Central memory CD8-positive, alpha-beta T cell (primary cell): ENCODE measurements around the gene GREB1L.

Experiments used
- ATAC-seq: fragments of 150-1000 bp; cut with Tn5 transposase; replicated peaks from 2 replicates; pipeline ENCODE4 v1.10.0; 2022; ENCODE audit warnings: mild to moderate bottlenecking, moderate FRiP score, moderate number of reproducible peaks; ENCODE audit not compliant: poor library complexity, severe bottlenecking; ENCODE audit errors: extremely low read depth
- DNase-seq, 2 donors: peaks; one replicate each; pipeline ENCODE4 v3.0.0; 2021; ENCODE audit warnings: low spot score in 2 of 2
- H3K27ac Mint-ChIP-seq: one replicate; pipeline ENCODE4 v1.8.0; 2022; ENCODE audit warnings: low read depth, mild to moderate bottlenecking, moderate library complexity, mixed read lengths
- H3K27me3 Mint-ChIP-seq: one replicate; pipeline ENCODE4 v1.8.0; 2022; ENCODE audit warnings: mixed read lengths
- H3K36me3 Mint-ChIP-seq: one replicate; pipeline ENCODE4 v1.8.0; 2022; ENCODE audit warnings: mild to moderate bottlenecking, moderate library complexity, mixed read lengths; ENCODE audit not compliant: insufficient read depth
- H3K4me1 Mint-ChIP-seq: one replicate; pipeline ENCODE4 v1.8.0; 2022; ENCODE audit warnings: mixed read lengths
- H3K4me3 Mint-ChIP-seq: one replicate; pipeline ENCODE4 v1.8.0; 2022; ENCODE audit warnings: mild to moderate bottlenecking, moderate library complexity, mixed read lengths
- H3K9me3 Mint-ChIP-seq: one replicate; pipeline ENCODE4 v1.8.0; 2022; ENCODE audit warnings: mixed read lengths

GREB1L gene

DNA sequence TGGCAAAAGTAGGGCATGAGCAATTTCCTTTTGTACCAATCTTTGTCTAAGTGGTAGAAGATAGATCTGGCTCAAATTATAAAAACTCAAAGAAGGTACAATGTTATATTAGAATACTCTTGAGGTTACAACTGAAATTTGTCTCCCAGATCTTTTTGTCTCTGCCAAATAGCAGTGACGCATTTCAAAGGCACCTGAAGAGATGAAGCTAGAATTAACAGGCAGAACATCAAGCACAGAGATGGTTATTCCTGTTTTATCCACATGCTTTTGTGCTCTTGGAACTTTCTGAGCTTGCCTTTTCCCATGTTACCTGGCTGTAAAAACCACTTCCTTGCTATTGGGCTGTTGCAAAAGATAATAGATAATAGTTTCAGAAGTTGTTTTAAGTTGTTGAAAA, 74.3 kb downstream of the GREB1L start:
- no peak for ATAC-seq
- no peaks in the 10 kb centered on the region for H3K4me1 Mint-ChIP-seq
- no peak for DNase-seq
- H3K9me3 Mint-ChIP-seq = no peaks in the 10 kb centered on the region
- H3K4me3 Mint-ChIP-seq = no peak overlapping the region
- H3K27me3 Mint-ChIP-seq = peaks cover 25% of the 10 kb centered on the region
- H3K27ac Mint-ChIP-seq = no peak overlapping the region
- H3K36me3 Mint-ChIP-seq = no peaks in the 10 kb centered on the region

GRCh38 chr18:21321711-21322110, 79.7 kb downstream of the GREB1L start:
- DNase-seq (no peak), ATAC-seq (no peak)
- Mint-ChIP-seq H3K4me3 (no peak overlapping the region), H3K36me3 (no peaks in the 10 kb centered on the region), H3K9me3 (no peaks in the 10 kb centered on the region), H3K27ac (no peak overlapping the region), H3K4me1 (no peaks in the 10 kb centered on the region), H3K27me3 (peaks cover 29% of the 10 kb centered on the region)

DNA sequence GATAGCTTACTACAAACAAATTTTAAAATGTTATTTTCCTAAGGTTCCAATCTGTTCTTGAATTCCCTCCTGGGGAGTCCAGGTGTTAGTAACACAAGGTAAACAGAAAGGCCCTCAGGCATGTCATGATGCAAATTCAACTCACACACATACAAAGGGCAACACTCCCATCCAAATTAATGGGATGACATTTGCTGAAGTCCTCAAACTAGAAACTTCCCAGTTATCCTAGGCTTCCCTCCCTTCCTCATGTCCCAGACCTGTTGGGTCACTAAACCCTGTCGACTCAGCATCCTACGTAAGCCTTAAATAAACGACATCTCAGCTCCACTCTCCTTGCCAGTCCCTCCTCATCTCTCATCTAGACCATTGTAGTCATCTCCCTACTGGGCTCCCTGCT, 85.1 kb downstream of the GREB1L start:
- DNase-seq (no peak), ATAC-seq (no peak)
- Mint-ChIP-seq H3K36me3 (no peaks in the 10 kb centered on the region), H3K9me3 (no peaks in the 10 kb centered on the region), H3K4me1 (no peaks in the 10 kb centered on the region), H3K27me3 (peaks cover 20% of the 10 kb centered on the region), H3K27ac (no peak overlapping the region), H3K4me3 (no peak overlapping the region)

GRCh38 chr18:21330122-21330701, 88.2 kb downstream of the GREB1L start:
- H3K9me3 Mint-ChIP-seq = no peaks in the 10 kb centered on the region
- H3K4me3 Mint-ChIP-seq = no peak overlapping the region
- no peak for DNase-seq
- no peaks in the 10 kb centered on the region for H3K4me1 Mint-ChIP-seq
- no peak overlapping the region for H3K27ac Mint-ChIP-seq
- no peak for ATAC-seq
- peaks cover 20% of the 10 kb centered on the region for H3K27me3 Mint-ChIP-seq
- no peaks in the 10 kb centered on the region for H3K36me3 Mint-ChIP-seq

DNA sequence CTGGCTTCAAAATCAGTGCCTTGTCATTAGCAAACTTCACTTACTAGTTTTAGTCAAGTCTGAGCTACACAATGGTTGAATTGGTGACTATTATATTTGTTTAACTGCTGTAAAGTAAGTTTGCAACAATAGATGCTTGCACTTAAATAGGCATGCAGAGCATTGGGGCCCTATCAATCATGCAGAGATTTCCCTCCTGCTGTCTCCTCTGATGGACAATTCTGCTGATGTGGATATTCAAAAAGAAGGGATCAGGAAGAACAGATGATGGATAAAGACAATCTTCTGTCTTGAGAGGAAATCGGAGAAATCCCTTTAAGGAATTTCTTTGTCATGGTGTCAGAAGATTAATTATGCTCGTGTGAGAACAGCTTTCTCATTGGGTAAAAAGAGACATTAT, 89.0 kb downstream of the GREB1L start:
- Mint-ChIP-seq H3K4me3 (no peak overlapping the region), H3K36me3 (no peaks in the 10 kb centered on the region), H3K27ac (no peak overlapping the region), H3K27me3 (peaks cover 20% of the 10 kb centered on the region), H3K9me3 (no peaks in the 10 kb centered on the region), H3K4me1 (no peaks in the 10 kb centered on the region)
- DNase-seq (no peak), ATAC-seq (no peak)

- Mint-ChIP-seq H3K4me3 (no peak overlapping the region), H3K27me3 (peaks cover 28% of the 10 kb centered on the region), H3K9me3 (no peaks in the 10 kb centered on the region), H3K36me3 (no peaks in the 10 kb centered on the region), H3K4me1 (no peaks in the 10 kb centered on the region), H3K27ac (no peak overlapping the region)
- DNase-seq (no peak), ATAC-seq (no peak)
These were observed 94.0 kb downstream of the GREB1L start for GRCh38 chr18:21335927-21336488.

- Mint-ChIP-seq H3K4me3 (no peak overlapping the region), H3K27me3 (peaks cover 28% of the 10 kb centered on the region), H3K9me3 (no peaks in the 10 kb centered on the region), H3K27ac (no peak overlapping the region), H3K36me3 (no peaks in the 10 kb centered on the region), H3K4me1 (no peaks in the 10 kb centered on the region)
- no peak for DNase-seq
- ATAC-seq = no peak
These were observed 94.8 kb downstream of the GREB1L start for GRCh38 chr18:21336846-21337245.

DNA sequence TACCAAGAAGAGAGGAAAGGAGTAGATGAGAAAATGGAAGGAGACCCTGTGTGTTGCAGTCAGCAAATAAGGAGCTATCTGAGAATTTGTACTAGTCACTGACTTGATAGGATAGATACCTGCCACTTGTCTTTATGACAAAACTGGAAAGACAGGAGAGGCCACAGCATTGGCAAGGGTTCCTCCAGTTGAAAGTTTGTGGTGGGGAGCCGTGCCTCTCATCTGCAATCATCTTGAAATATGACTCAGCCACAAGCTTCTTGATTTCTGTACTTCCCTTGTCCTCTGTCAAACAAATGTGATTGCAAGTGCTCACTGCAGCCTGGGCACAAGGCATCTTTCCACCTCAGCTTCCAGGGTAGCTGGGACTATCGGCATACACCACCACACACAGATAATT, 99.1 kb downstream of the GREB1L start:
- Mint-ChIP-seq H3K4me3 (no peak overlapping the region), H3K9me3 (no peaks in the 10 kb centered on the region), H3K36me3 (no peaks in the 10 kb centered on the region), H3K27me3 (peaks cover 28% of the 10 kb centered on the region), H3K27ac (no peak overlapping the region), H3K4me1 (no peaks in the 10 kb centered on the region)
- no peak for DNase-seq
- no peak for ATAC-seq

- H3K27me3 Mint-ChIP-seq = peaks cover 18% of the 10 kb centered on the region
- no peak overlapping the region for H3K27ac Mint-ChIP-seq
- H3K9me3 Mint-ChIP-seq = no peaks in the 10 kb centered on the region
- no peak for ATAC-seq
- H3K4me1 Mint-ChIP-seq = no peaks in the 10 kb centered on the region
- no peak overlapping the region for H3K4me3 Mint-ChIP-seq
- DNase-seq = no peak
- no peaks in the 10 kb centered on the region for H3K36me3 Mint-ChIP-seq
These were observed 100.3 kb downstream of the GREB1L start for GRCh38 chr18:21342372-21342771.

DNA sequence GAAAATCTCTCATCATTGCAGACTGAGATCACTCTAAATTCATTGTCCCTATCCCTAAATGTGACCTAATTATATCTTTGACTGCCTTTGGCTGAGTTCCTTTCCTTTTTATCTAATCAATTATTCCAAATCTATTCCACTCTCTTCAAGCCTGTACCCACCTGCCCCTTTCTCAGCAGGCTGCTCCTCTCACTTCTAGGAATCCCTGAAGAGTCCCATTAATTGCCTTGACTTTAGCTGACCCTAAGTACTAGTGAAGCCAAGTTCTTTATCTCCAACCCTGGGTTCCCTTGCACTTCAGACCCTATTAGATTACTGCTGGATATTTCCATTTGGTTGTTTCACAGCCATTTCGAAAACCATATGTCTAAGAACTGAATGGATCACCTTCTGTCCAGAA, 102.8 kb downstream of the GREB1L start:
- Mint-ChIP-seq H3K27me3 (peaks cover 19% of the 10 kb centered on the region), H3K36me3 (no peaks in the 10 kb centered on the region), H3K27ac (no peak overlapping the region), H3K9me3 (no peaks in the 10 kb centered on the region), H3K4me1 (no peaks in the 10 kb centered on the region), H3K4me3 (no peak overlapping the region)
- no peak for ATAC-seq
- DNase-seq = no peak

DNA sequence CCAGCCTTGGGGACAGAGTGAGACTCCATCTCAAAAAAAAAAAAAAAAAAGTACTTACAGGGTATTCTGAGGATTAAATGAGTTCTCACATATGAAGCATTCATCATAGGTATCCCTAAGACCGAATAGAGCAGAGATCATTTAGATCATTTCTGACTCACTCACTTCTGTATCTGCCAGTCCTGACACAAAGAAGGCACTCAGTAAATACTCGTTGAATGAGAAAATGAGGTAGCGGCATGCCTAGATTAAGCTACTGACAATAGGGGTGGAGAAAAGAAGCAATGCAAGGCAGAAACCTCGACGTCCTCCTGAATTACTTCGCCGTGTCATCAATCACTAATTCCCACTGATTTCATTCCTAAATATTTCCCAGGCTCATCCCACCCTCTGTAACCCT, 103.8 kb downstream of the GREB1L start:
- H3K36me3 Mint-ChIP-seq = no peaks in the 10 kb centered on the region
- no peaks in the 10 kb centered on the region for H3K9me3 Mint-ChIP-seq

GRCh38 chr18:21359746-21360145, 117.7 kb downstream of the GREB1L start:
- no peak for ATAC-seq
- Mint-ChIP-seq H3K36me3 (no peaks in the 10 kb centered on the region), H3K4me3 (no peak overlapping the region), H3K4me1 (no peaks in the 10 kb centered on the region), H3K27me3 (peaks cover 37% of the 10 kb centered on the region), H3K9me3 (peaks cover 5% of the 10 kb centered on the region), H3K27ac (no peak overlapping the region)
- no peak for DNase-seq

More for the DNA sequence above, 103.8 kb downstream of the GREB1L start:
- ATAC-seq = no peak
- H3K4me1 Mint-ChIP-seq = no peaks in the 10 kb centered on the region
- no peak overlapping the region for H3K27ac Mint-ChIP-seq
- DNase-seq = no peak
- H3K27me3 Mint-ChIP-seq = peaks cover 17% of the 10 kb centered on the region
- no peak overlapping the region for H3K4me3 Mint-ChIP-seq

DNA sequence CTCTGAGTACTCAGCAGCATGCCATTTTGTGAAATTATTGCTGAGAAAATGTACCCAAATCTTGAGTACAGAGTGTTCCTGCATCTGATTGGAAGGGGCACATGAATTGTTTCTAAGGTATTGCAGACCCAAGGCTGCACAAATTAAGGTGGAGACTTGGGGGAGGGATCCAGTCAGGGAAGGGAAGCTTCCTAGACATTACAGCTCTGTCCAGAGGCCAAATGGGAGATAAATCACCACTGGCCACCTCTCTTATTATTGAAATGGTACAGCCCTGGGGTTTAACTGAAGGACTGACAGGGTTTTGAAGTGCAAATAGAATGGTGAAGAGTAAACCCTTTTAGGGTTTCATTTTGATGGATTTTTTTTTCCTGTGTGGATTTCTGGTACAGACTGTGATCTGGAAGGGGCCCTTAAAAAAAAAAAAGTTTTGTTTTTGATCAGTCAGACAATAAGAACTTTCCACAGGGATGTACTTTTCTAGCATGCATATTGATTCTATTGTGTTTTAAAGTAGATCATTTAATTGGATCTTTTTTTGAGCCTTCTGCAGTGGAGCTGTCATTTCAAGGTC, 119.4 kb downstream of the GREB1L start:
- DNase-seq (no peak), ATAC-seq (no peak)
- Mint-ChIP-seq H3K9me3 (peaks cover 5% of the 10 kb centered on the region), H3K27ac (no peak overlapping the region), H3K4me1 (no peaks in the 10 kb centered on the region), H3K36me3 (no peaks in the 10 kb centered on the region), H3K27me3 (peaks cover 38% of the 10 kb centered on the region), H3K4me3 (no peak overlapping the region)
